HUES6 (cell line): Measurements from ENCODE around the gene SPIN3.
"Not testable (repeated sequence)": the region's sequence is repeated elsewhere in the genome, so short reads cannot be mapped to it uniquely, and the experiment has no call there.

ENCODE experiments used
- H3K27ac ChIP-seq: 2 replicates; pipeline ENCODE4 v1.7.0; 2013; ENCODE audit warnings: low read depth, mild to moderate bottlenecking, low read length, inconsistent platforms
- H3K27me3 ChIP-seq: 2 replicates; pipeline ENCODE4 v1.6.1; 2013; ENCODE audit warnings: low read length; ENCODE audit not compliant: control insufficient read depth, insufficient read depth
- H3K36me3 ChIP-seq: 2 replicates; pipeline ENCODE4 v1.6.1; 2013; ENCODE audit warnings: low read length; ENCODE audit not compliant: control insufficient read depth, insufficient read depth
- H3K4me1 ChIP-seq: 2 replicates; pipeline ENCODE4 v1.6.1; 2013; ENCODE audit warnings: low read length; ENCODE audit not compliant: control insufficient read depth, insufficient read depth
- H3K4me3 ChIP-seq: 2 replicates; pipeline ENCODE4 v1.5.1; 2013; ENCODE audit warnings: low read depth, low read length
- H3K9ac ChIP-seq: one replicate; pipeline ENCODE4 v1.6.1; 2013; ENCODE audit warnings: mild to moderate bottlenecking, low read length
- H3K9me3 ChIP-seq: 2 replicates; pipeline ENCODE4 v1.6.1; 2013; ENCODE audit warnings: low read depth, low read length; ENCODE audit not compliant: control insufficient read depth, insufficient read depth

SPIN3 gene

DNA sequence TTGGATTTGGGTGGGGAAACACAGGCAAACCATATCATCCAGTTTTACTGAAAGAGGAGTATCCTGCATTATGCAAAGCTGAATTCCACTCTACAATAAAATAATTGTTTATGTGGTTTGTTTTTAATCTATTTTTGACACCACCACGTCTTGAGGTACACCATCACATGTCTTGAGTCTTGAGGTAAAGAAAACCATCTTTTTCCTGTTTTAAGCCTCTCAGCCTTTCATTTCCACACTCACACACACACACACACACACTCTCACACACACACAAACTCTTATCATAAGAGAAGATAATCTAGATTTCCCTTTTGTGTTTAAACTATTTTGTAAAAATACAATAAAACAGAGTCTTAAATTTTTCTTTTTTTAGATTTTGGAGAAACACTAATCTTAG, 32.0 kb downstream of the SPIN3 start:
- H3K4me1 ChIP-seq: no peaks in the 10 kb centered on the region
- no peak overlapping the region for H3K27ac ChIP-seq
- H3K4me3 ChIP-seq: no peak overlapping the region
- H3K9me3 ChIP-seq: peaks cover 9% of the 10 kb centered on the region
- peaks cover 22% of the 10 kb centered on the region for H3K36me3 ChIP-seq
- H3K27me3 ChIP-seq: no peaks in the 10 kb centered on the region
- no peak overlapping the region for H3K9ac ChIP-seq

GRCh38 chrX:56947699-56948098, 47.6 kb downstream of the SPIN3 start:
- no peaks in the 10 kb centered on the region for H3K27me3 ChIP-seq
- no peaks in the 10 kb centered on the region for H3K4me1 ChIP-seq
- no peak overlapping the region for H3K4me3 ChIP-seq
- H3K9me3 ChIP-seq: peaks cover 9% of the 10 kb centered on the region
- H3K36me3 ChIP-seq: no peaks in the 10 kb centered on the region
- H3K9ac ChIP-seq: no peak overlapping the region
- no peak overlapping the region for H3K27ac ChIP-seq

DNA sequence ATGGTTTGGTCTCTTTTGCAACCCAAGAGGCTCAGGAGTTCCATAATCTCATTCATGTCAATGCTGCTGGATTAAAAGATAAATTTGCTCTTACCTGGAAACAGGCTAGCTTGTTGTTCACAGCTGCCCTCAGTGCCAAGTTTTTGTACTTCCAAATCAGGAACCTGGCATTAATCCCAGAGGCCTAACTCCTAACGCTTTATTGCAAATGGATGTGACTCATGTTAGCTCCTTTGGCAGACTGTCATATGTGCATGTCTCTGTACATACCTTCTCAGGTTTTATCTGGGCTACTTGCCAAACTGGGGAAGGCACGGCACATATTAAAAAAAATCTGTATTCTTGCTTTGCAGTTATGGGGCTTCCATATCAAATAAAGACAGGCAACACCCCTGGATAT, 49.1 kb downstream of the SPIN3 start:
- H3K9ac ChIP-seq, H3K4me3 ChIP-seq, H3K9me3 ChIP-seq, H3K27ac ChIP-seq, H3K36me3 ChIP-seq, H3K27me3 ChIP-seq, H3K4me1 ChIP-seq: not testable (repeated sequence)

DNA sequence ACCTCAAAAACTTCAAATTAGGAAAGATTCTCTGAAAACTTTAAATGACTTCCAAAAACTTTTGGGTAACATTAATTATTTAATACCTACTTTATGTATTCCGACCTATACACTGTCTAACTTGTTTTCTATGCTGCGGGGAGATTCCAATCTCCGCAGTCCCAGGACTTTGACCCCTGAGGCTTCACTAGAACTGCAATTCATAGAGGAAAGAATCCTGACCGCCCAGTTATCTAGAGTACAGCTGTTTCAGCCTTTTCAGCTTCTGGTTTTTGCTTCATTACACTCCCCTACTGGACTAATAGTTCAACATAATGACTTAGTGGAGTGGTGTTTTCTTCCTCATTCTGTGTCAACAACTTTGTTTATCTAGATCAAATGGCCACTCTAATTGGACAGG, 50.1 kb downstream of the SPIN3 start:
- not testable (repeated sequence) for H3K27me3 ChIP-seq, H3K4me1 ChIP-seq, H3K4me3 ChIP-seq, H3K9me3 ChIP-seq, H3K9ac ChIP-seq, H3K36me3 ChIP-seq, H3K27ac ChIP-seq

DNA sequence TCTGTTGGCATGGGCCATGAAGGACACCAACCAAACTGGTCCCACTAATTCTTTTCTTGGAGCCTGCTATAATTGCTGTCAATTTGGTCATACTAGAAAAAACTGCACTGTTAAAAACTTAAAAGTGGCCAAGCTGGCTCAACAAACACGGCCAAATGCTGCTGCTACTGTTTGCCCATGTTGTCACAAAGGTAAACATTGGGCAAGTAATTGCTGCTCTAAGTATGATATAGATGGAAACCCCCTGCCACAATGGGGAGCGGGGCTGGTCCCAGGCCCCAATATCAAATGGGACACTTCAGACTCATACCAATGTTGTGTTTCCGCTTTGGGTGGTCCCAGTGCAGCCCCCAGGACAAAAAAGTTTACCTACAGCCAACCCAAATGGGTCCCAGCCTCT, 52.1 kb downstream of the SPIN3 start:
- H3K9me3 ChIP-seq: peaks cover 9% of the 10 kb centered on the region; the same call in 1 of the 2 replicates
- H3K9ac ChIP-seq: no peak overlapping the region
- no peak overlapping the region for H3K27ac ChIP-seq
- no peaks in the 10 kb centered on the region for H3K4me1 ChIP-seq
- no peak overlapping the region for H3K4me3 ChIP-seq
- H3K36me3 ChIP-seq: no peaks in the 10 kb centered on the region
- H3K27me3 ChIP-seq: no peaks in the 10 kb centered on the region
